ENCODE results near the gene CSTPP1. TPM values are rescaled to one million over a fixed set of nuclear protein-coding genes. Genes with fewer than 3 reads are reported as not detected.

The CSTPP1 gene
- total and polyA plus RNA-seq, 2 of the 8 experiments (the other 6 are each of a cell fraction or from before 2014, with no cell fraction given), result 24.2 to 28.7 TPM

DNA sequence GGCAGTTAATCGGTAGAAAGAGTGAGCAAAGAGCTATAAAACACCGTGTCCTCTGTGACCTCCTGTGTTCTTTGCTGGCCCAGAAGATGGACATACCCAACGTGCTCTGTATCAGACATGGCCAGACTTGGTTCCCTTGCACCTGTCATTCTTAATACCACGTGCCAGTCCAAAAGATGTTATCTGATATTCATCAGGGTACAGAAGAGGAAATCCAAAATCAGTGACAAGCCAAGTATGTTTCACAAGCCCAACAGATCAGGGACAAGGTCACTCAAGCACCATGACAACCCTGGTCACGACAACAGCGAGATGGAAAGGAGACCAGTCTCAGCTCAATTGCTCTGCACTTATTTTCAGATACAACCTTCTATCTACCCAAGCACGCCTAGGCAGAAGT lies 21.7 kb upstream of the CSTPP1 start (continued):
- TF ChIP-seq, protein P1, sequence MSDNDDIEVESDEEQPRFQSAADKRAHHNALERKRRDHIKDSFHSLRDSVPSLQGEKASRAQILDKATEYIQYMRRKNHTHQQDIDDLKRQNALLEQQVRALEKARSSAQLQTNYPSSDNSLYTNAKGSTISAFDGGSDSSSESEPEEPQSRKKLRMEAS (IDR thresholded peaks at IDR 0.05), result no peak
- TF ChIP-seq GABPA (IDR thresholded peaks at IDR 0.05; ENCODE audit: borderline replicate concordance, insufficient read depth, low read length), result no peak
